OCI-LY1 (cell line): ENCODE data around the gene PLEKHA7.

Experiments used
- H2AFZ ChIP-seq: fragments of 200-600 bp; sonication (generic), shearing (Covaris generic); 2 replicates; pipeline ENCODE4 v1.6.0; 2014; ENCODE audit warnings: antibody characterized with exemption, mild to moderate bottlenecking, low read length
- H3F3A ChIP-seq: fragments of 200-600 bp; sonication (generic), shearing (Covaris generic); 2 replicates; pipeline ENCODE4 v1.6.0; 2014; ENCODE audit warnings: mild to moderate bottlenecking, antibody characterized with exemption, low read length, moderate library complexity; ENCODE audit not compliant: insufficient read depth
- H3K27ac ChIP-seq: fragments of 200-600 bp; sonication (generic); 2 replicates; pipeline ENCODE4 v1.5.1; 2014; ENCODE audit warnings: low read length, mixed run types, mild to moderate bottlenecking, low read depth; ENCODE audit not compliant: poor library complexity, severe bottlenecking
- H3K27me3 ChIP-seq: fragments of 200-600 bp; sonication (generic); 2 replicates; pipeline ENCODE4 v1.6.0; 2014; ENCODE audit warnings: antibody characterized with exemption, mild to moderate bottlenecking, low read length, moderate library complexity; ENCODE audit not compliant: insufficient read depth
- H3K36me3 ChIP-seq: fragments of 200-600 bp; sonication (generic); 2 replicates; pipeline ENCODE4 v1.6.1; 2014; ENCODE audit warnings: mild to moderate bottlenecking, antibody characterized with exemption, low read length, moderate library complexity, mixed read lengths; ENCODE audit not compliant: insufficient read depth
- H3K4me1 ChIP-seq: fragments of 200-600 bp; sonication (generic); 2 replicates; pipeline ENCODE4 v1.5.1; 2014; ENCODE audit warnings: mild to moderate bottlenecking, low read length, moderate library complexity; ENCODE audit not compliant: insufficient read depth, severe bottlenecking
- H3K4me2 ChIP-seq: fragments of 200-600 bp; sonication (generic), shearing (Covaris generic); 2 replicates; pipeline ENCODE4 v1.6.1; 2014; ENCODE audit warnings: low read length
- H3K4me3 ChIP-seq: fragments of 200-600 bp; sonication (generic); 2 replicates; pipeline ENCODE4 v1.5.1; 2014; ENCODE audit warnings: low read length, low read depth, mild to moderate bottlenecking, mixed read lengths; ENCODE audit not compliant: poor library complexity, severe bottlenecking
- H3K79me2 ChIP-seq: fragments of 200-600 bp; shearing (Covaris generic); 2 replicates; pipeline ENCODE4 v1.6.1; 2016; ENCODE audit warnings: mixed run types, low read length, mixed read lengths; ENCODE audit not compliant: insufficient read depth
- H3K9ac ChIP-seq: fragments of 200-600 bp; sonication (generic), shearing (Covaris generic); 2 replicates; pipeline ENCODE4 v1.6.1; 2014; ENCODE audit warnings: mild to moderate bottlenecking, low read length, mixed read lengths
- H3K9me2 ChIP-seq: fragments of 200-600 bp; sonication (generic), shearing (Covaris generic); 2 replicates; pipeline ENCODE4 v1.6.1; 2014; ENCODE audit warnings: low read depth, mild to moderate bottlenecking, low read length, mixed read lengths
- H3K9me3 ChIP-seq: fragments of 200-600 bp; shearing (Covaris generic); 2 replicates; pipeline ENCODE4 v1.6.1; 2014; ENCODE audit warnings: low read length, mixed read lengths
- H4K20me1 ChIP-seq: fragments of 200-600 bp; sonication (generic), shearing (Covaris generic); 2 replicates; pipeline ENCODE4 v1.6.0; 2016; ENCODE audit warnings: mild to moderate bottlenecking, low read length; ENCODE audit not compliant: insufficient read depth
- EZH2 ChIP-seq: fragments of 200-600 bp; sonication (generic), shearing (Covaris generic); IDR thresholded peaks from 2 replicates; pipeline ENCODE4 v1.8.0; 2017; ENCODE audit warnings: borderline replicate concordance, mixed run types, mild to moderate bottlenecking, antibody characterized with exemption, low read length, moderate library complexity, mixed read lengths
- TF ChIP-seq, protein P1 (sequence below): fragments of 200-600 bp; sonication (generic), shearing (Covaris generic); IDR thresholded peaks from 2 replicates; pipeline ENCODE4 v1.5.1; 2017; ENCODE audit warnings: mild to moderate bottlenecking, antibody characterized with exemption, low read length, moderate library complexity, mixed read lengths

PLEKHA7 gene

DNA sequence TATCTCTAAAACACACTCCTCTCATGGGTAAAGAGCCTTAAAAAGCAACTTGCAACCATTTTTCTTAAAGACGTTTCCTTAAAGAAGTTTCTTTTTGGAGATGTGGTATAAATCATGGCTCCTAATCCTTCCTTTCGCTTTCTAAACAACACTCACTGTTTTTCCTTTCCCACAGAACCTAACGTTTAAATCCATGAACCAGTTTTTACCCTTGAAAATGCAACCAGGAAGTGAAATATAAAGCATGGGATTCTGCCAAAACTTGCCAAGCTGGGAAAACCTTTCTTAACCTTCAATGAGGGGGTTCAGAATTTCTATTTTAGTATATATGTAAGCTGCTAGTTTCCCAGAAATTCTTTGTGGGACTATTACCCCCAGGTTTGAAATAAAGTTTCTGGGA, 8.6 kb downstream of the PLEKHA7 start:
- no peaks in the 10 kb centered on the region for H3K27me3 ChIP-seq
- H3K36me3 ChIP-seq: no peaks in the 10 kb centered on the region
- H3K4me1 ChIP-seq: no peaks in the 10 kb centered on the region
- no peaks in the 10 kb centered on the region for H4K20me1 ChIP-seq
- H3K9me2 ChIP-seq: no peaks in the 10 kb centered on the region
- H2AFZ ChIP-seq: no peak overlapping the region
- no peak overlapping the region for H3K27ac ChIP-seq
- TF ChIP-seq, protein P1, sequence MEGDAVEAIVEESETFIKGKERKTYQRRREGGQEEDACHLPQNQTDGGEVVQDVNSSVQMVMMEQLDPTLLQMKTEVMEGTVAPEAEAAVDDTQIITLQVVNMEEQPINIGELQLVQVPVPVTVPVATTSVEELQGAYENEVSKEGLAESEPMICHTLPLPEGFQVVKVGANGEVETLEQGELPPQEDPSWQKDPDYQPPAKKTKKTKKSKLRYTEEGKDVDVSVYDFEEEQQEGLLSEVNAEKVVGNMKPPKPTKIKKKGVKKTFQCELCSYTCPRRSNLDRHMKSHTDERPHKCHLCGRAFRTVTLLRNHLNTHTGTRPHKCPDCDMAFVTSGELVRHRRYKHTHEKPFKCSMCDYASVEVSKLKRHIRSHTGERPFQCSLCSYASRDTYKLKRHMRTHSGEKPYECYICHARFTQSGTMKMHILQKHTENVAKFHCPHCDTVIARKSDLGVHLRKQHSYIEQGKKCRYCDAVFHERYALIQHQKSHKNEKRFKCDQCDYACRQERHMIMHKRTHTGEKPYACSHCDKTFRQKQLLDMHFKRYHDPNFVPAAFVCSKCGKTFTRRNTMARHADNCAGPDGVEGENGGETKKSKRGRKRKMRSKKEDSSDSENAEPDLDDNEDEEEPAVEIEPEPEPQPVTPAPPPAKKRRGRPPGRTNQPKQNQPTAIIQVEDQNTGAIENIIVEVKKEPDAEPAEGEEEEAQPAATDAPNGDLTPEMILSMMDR: no peak
- TF ChIP-seq EZH2: no peak
- H3K4me2 ChIP-seq: no peak overlapping the region
- no peak overlapping the region for H3K4me3 ChIP-seq
- H3K9me3 ChIP-seq: no peaks in the 10 kb centered on the region
- H3F3A ChIP-seq: no peaks in the 10 kb centered on the region
- H3K9ac ChIP-seq: no peak overlapping the region
- H3K79me2 ChIP-seq: no peaks in the 10 kb centered on the region

DNA sequence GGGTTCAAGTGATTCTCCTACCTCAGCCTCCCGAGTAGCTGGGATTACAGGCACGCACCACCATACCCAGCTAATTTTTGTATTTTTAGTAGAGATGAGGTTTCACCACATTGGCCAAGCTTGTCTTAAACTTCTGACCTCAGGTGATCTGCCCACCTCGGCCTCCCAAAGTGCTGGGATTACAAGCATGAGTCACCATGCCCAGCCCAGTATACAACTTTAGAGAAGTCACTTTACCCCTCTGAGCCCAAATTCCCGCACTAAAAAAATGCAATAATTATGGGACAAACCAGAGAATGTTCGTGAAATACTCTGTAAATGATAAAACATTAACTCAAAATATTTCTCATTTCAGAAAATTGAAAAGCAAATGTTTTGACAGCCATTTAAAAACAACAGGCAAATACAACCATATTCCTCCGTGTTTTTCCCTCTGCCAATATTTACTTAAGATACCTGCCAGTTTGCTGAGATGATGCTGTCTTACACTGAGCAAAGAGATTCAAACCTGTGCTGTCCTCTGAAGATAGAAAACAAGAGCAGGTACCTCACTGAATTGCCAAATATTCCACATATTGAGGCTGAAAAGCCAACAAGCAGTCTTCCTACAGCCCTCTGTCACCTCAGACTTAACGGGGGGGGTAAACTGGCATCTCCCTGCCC, 9.6 kb downstream of the PLEKHA7 start:
- H3K9me3 ChIP-seq: no peaks in the 10 kb centered on the region
- H3K4me1 ChIP-seq: no peaks in the 10 kb centered on the region
- no peak overlapping the region for H3K4me2 ChIP-seq
- no peaks in the 10 kb centered on the region for H3F3A ChIP-seq
- H3K9ac ChIP-seq: no peak overlapping the region
- no peak overlapping the region for H2AFZ ChIP-seq
- no peaks in the 10 kb centered on the region for H3K9me2 ChIP-seq
- no peaks in the 10 kb centered on the region for H3K36me3 ChIP-seq
- H3K27ac ChIP-seq: no peak overlapping the region
- H3K4me3 ChIP-seq: no peak overlapping the region
- H3K79me2 ChIP-seq: no peaks in the 10 kb centered on the region
- H3K27me3 ChIP-seq: no peaks in the 10 kb centered on the region
- no peaks in the 10 kb centered on the region for H4K20me1 ChIP-seq
- TF ChIP-seq EZH2: no peak
- TF ChIP-seq, protein P1: no peak

DNA sequence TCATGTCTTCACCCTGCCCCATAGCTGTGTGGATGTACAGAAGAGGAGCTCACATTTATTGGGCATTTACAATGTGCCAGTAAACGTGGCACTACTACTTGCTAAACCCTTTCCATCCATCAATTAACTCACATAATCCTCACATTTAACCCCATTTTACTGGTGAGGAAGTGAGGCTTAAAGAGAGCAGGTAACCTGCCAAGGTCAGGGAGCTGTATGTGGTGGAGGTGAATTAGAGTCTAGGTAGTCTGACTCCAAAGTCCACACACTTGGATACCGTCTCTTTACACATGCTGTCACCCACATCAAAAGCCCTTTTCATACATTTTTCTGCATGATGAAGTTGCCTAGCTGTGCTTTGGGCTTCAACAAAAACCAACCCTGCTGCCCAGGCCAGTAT, 10.8 kb downstream of the PLEKHA7 start:
- Histone ChIP-seq H3K4me2 (no peak overlapping the region), H3F3A (no peaks in the 10 kb centered on the region), H3K4me1 (no peaks in the 10 kb centered on the region), H3K4me3 (no peak overlapping the region), H3K27ac (no peak overlapping the region), H4K20me1 (no peaks in the 10 kb centered on the region), H3K9me2 (no peaks in the 10 kb centered on the region), H3K9me3 (no peaks in the 10 kb centered on the region), H3K79me2 (no peaks in the 10 kb centered on the region), H3K9ac (no peak overlapping the region), H3K27me3 (no peaks in the 10 kb centered on the region), H2AFZ (no peak overlapping the region), H3K36me3 (no peaks in the 10 kb centered on the region)
- TF ChIP-seq EZH2: no peak

DNA sequence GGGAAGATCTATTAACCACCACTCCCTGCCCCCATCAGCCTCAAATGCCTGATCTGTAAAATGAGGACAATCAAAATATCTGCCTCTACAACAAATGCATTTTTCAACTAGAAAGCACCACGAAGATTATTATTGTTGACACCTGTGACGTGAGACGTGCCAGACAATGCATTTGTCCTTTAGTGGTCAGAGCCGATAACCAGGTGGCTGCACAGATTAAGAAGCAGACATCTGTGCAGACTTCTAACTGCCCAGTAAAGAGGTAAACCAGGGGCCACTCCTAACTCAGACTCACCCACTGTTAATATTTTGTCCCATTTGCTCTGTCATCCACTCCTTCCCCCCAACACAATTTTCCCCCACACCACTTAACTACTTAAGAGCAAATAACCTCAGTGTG, 11.7 kb downstream of the PLEKHA7 start:
- TF ChIP-seq, protein P1: no peak
- TF ChIP-seq EZH2: no peak
- no peak overlapping the region for H2AFZ ChIP-seq
- H3K4me3 ChIP-seq: no peak overlapping the region
- H3K9me2 ChIP-seq: no peaks in the 10 kb centered on the region
- H3K9me3 ChIP-seq: no peaks in the 10 kb centered on the region
- H3K4me1 ChIP-seq: no peaks in the 10 kb centered on the region
- H3K79me2 ChIP-seq: no peaks in the 10 kb centered on the region
- H3K27ac ChIP-seq: no peak overlapping the region
- H4K20me1 ChIP-seq: no peaks in the 10 kb centered on the region
- no peak overlapping the region for H3K9ac ChIP-seq
- no peak overlapping the region for H3K4me2 ChIP-seq
- no peaks in the 10 kb centered on the region for H3K27me3 ChIP-seq
- H3K36me3 ChIP-seq: no peaks in the 10 kb centered on the region
- H3F3A ChIP-seq: no peaks in the 10 kb centered on the region
